ENCODE data around the gene OR6Q1.

- TF ChIP-seq CTCF (IDR thresholded peaks at IDR 0.05; ENCODE audit: low read length), result no peak
- no peak for TF ChIP-seq EZH2phosphoT487 (IDR thresholded peaks at IDR 0.05; ENCODE audit: low read length)
- no peak for TF ChIP-seq EZH2 (optimal IDR thresholded peaks at IDR 0.05; ENCODE audit: low read depth, low read length)
Observed at GRCh38 chr11:58003591-58003990, 27.2 kb upstream of the OR6Q1 start.

Measured in MM.1S (cell line).